CD4-positive, alpha-beta T cell treated with Interleukin-4 for 4 hours (primary cell): ENCODE measurements around the gene SNTN.
"Not testable (repeated sequence)": the region's sequence is repeated elsewhere in the genome, so short reads cannot be mapped to it uniquely, and the experiment has no call there.

Experiments used
- DNase-seq: peaks from one replicate; pipeline ENCODE4 v3.0.0-alpha.2; 2020

Gene SNTN

GRCh38 chr3:63652066-63652725 is at the start of gene SNTN:
Gene SNTN, plus strand, starts transcription at chr3:63652675. Its CDS starts 13 bp downstream, at chr3:63652688.
- DNase-seq: no peak

GRCh38 chr3:63607716-63608115 is 44.8 kb upstream of the SNTN start:
- no peak for DNase-seq

GRCh38 chr3:63609408-63609807 is 43.1 kb upstream of the SNTN start:
- no peak for DNase-seq

DNA sequence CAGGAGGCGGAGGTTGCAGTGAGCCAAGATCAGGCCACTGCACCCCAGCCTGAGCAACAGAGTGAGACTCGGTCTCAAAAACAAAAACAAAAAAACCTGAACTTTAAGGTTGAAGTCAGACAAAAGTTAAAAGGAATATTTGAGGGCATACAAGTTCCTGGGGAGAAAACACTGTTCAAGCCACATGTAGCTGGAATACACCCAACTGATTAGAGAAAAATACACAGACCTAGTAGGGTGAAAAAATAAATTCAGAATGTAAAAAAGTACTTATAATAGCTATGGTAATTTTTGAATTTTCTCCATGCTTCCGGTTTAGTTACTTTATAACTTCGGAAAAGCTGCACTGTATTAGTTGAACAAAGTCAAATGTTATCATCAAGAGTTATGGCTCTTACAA is 42.6 kb upstream of the SNTN start:
- DNase-seq: no peak

GRCh38 chr3:63611382-63611781 is 41.1 kb upstream of the SNTN start:
- DNase-seq: no peak

DNA sequence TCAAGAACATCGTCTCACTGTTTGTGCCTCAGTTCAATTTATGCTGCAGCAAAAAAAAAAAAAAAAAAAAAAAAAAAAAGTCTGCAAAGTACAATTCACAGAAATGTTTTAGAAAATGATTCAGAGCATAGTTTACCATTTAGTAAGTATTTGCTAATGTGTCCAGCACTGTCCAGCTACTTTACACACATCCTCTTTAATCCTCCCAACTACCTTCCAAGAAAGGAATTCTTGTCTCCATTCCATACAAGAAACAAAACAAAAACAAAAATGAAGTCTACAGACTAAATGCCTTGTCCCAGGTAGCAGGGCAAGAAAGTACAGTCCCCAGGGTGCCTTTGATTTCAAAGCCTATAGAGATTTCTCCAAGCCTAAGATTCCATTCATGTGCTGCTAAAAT is 38.9 kb upstream of the SNTN start:
- no peak for DNase-seq

GRCh38 chr3:63617391-63617790 is 35.1 kb upstream of the SNTN start:
- DNase-seq: no peak

- DNase-seq: no peak
Observed at GRCh38 chr3:63624941-63625560, 27.4 kb upstream of the SNTN start.

- DNase-seq: no peak
Observed at GRCh38 chr3:63631670-63632069, 20.8 kb upstream of the SNTN start.

GRCh38 chr3:63635186-63635585 is 17.3 kb upstream of the SNTN start:
- no peak for DNase-seq

DNA sequence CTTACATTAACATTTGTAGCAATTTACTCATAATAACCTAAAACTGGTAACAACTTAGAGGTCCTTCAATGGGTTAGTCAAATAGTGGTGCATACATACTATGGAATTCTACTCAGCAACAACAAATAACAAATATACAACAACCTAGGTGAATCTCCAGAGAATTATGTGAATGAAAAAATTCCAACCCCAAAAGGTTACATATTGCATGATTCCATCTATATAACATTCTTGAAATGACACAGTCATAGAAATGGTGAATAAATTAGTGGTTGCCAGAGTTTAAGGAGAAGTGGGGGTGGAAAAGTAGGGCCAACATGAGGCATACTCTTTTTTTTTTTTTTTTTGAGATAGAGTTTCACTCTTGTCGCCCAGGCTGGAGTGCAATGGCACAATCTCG is 12.7 kb upstream of the SNTN start:
- DNase-seq: no peak

GRCh38 chr3:63642488-63642887 is 10.0 kb upstream of the SNTN start:
- DNase-seq: no peak

DNA sequence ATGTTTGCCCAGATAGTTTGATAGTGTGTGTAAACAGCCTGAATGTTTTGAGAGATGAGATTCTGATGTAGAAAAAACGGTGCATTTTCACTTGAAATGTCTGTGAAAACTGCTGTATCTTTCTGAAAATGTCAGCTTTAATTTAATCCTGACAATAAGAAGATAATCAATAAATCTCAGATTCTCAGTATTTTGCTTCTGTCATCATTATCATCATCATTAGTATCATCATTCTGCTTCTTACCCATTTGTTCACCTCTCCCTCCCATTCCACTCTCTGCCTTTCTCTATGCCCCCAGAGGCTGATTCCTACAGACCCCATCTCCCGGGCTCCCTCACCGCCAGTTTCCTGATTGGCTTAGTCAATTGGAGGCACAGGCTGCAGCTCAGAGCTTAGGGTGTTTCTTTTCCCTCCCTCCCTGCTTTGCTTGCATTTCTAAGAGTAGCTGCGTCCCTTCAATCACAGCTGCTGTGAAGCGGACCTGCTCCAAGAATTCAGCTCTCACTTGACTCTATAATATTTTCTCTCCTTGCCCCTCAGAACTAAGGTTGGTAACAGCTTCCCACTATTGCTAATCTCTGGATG is 8.2 kb upstream of the SNTN start:
- DNase-seq: no peak

- DNase-seq: not testable (repeated sequence)
Observed at GRCh38 chr3:63644928-63645781, 7.3 kb upstream of the SNTN start.

- DNase-seq: no peak
Observed at GRCh38 chr3:63654211-63654610, 1.7 kb downstream of the SNTN start.

- no peak for DNase-seq
Observed at GRCh38 chr3:63654931-63655330, 2.5 kb downstream of the SNTN start.

DNA sequence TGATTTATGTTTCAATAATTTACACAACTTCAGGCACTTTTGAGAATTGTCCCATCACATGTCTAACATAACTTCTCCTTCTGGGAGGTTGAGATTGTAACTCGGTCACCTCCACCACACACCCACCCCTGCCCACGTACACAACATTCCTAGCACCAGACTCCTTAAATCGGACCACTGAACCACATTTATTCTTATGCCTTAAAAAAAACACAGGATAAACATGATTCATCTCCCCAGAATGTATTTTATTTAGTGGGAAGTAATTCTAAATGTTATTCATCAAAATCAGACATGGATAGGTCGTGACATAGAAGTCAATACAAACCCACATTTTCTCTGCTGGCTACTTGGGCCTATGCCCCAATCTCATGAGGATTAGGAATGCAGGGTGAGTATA is 3.0 kb downstream of the SNTN start:
- no peak for DNase-seq

DNA sequence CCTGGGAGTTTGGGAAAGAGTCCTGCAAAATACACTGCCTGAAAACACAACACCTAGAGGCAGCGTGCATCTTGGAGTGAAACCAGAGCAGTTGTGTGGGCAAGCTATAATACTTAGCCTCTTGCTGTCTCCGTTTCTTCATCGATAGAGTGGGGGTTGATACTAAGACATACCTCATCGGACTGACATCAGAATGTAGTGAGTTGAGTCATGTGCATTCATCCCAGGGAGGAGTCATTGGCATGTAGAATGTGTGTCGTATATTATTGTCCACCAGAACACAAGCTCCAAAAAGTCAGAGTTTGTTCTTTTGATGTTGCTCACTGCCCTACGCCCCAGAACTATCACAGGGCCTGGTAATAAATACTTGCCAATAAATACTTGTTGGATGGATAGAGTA is 4.3 kb downstream of the SNTN start:
- no peak for DNase-seq

DNA sequence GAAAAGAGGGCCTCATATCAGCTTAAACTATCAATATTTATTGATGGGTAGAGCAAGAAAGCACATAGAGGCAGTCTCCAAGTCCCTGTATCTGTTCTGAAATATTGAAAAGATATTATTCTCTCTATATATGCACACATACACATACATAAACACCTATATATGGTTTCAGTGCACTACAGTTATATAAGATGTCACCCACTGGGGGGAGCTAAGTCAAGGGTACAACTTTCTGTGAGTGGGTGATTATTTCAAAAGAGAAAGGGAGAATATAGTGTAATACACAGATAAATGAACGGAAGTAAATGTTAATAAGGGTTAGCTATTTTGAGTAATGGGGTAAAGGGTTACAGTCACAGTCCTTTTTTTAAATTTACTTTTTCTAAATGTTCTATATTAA is 8.8 kb downstream of the SNTN start:
- DNase-seq: no peak

- DNase-seq: no peak
Observed at GRCh38 chr3:63662011-63662410, 9.5 kb downstream of the SNTN start.

- DNase-seq: no peak
Observed at GRCh38 chr3:63662500-63662899, 10.0 kb downstream of the SNTN start.

- DNase-seq: no peak
Observed at GRCh38 chr3:63670544-63670943, 18.1 kb downstream of the SNTN start.

DNA sequence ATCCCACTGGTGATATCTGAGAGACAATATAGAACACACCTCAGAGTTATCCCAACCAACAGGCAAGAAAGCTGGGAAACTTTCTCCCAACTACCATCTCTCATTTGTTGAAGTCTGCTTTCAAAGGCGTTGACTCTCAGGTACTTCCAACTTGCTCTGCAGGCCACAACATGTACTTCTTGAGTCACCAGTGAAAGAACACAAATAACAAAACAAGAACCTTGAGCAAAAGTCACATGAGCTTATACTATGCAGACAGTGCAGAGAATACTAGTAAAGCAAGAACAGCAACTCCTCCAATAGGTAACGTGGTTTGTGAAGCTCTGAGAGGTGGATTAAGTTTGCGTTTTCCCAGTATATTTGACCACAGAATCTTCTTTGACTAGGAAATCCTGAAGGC is 20.6 kb downstream of the SNTN start:
- no peak for DNase-seq

GRCh38 chr3:63674586-63674985 is 22.1 kb downstream of the SNTN start:
- no peak for DNase-seq
